H1 (cell line): ENCODE measurements around the gene OR9A2. TPM values are rescaled to one million over a fixed set of nuclear protein-coding genes. Genes with fewer than 3 reads are reported as not detected.

Source experiments
- CTCF ChIA-PET: fragments of 300-600 bp; sonication (Branson Sonifier 250); formaldehyde crosslinking; loops from one replicate; lab custom pipeline; 2021; ENCODE audit not compliant: partially characterized antibody; lab: Charles Lee
- POLR2A ChIA-PET: fragments of 300-600 bp; sonication (Branson Sonifier 250); formaldehyde crosslinking; loops from one replicate; lab custom pipeline; 2021; ENCODE audit warnings: inconsistent platforms; ENCODE audit not compliant: partially characterized antibody; lab: Charles Lee
- DNase-seq, 2 experiments: peaks; one replicate each; pipeline versions ENCODE4 v3.0.0 to v3.0.0-alpha.2; 2010 to 2022; ENCODE audit warnings: low spot score in 2 of 2, low read depth in 1 of 2, mixed read lengths in 1 of 2
- FAIRE-seq: peaks from 2 replicates; lab custom pipeline; 2011; peaks lifted over from hg19 to GRCh38; lab: Jason Lieb, UNC
- H2AFZ ChIP-seq: 2 replicates; pipeline ENCODE4 v1.8.1; 2012; ENCODE audit warnings: low read length, inconsistent platforms
- H2AK5ac ChIP-seq: 2 replicates; pipeline ENCODE4 v1.6.1; 2013; ENCODE audit warnings: low read depth, low read length
- H2BK120ac ChIP-seq: replicated peaks from 2 replicates; pipeline ENCODE3; 2013; ENCODE audit warnings: low read depth, low read length, inconsistent platforms
- H2BK12ac ChIP-seq: 2 replicates; pipeline ENCODE4 v1.6.1; 2013; ENCODE audit warnings: low read depth, low read length
- H2BK15ac ChIP-seq: 2 replicates; pipeline ENCODE4 v1.6.1; 2013; ENCODE audit warnings: low read length
- H2BK20ac ChIP-seq: 2 replicates; pipeline ENCODE4 v1.6.1; 2013; ENCODE audit warnings: low read length
- H2BK5ac ChIP-seq: 2 replicates; pipeline ENCODE4 v1.6.1; 2013; ENCODE audit warnings: low read depth, low read length
- H3K14ac ChIP-seq: 2 replicates; pipeline ENCODE4 v1.6.1; 2013; ENCODE audit warnings: inconsistent platforms; ENCODE audit not compliant: insufficient read length
- H3K18ac ChIP-seq: 2 replicates; pipeline ENCODE4 v1.6.1; 2013; ENCODE audit warnings: low read length; ENCODE audit errors: extremely low read depth
- H3K23ac ChIP-seq: 2 replicates; pipeline ENCODE4 v1.6.1; 2013; ENCODE audit warnings: inconsistent platforms; ENCODE audit not compliant: insufficient read length
- H3K23me2 ChIP-seq: 2 replicates; pipeline ENCODE4 v1.6.1; 2013; ENCODE audit warnings: low read depth, low read length
- H3K27ac ChIP-seq: 2 replicates; pipeline ENCODE4 v1.6.1; 2011; ENCODE audit warnings: low read depth, low read length, inconsistent platforms
- H3K27me3 ChIP-seq, 4 experiments: replicated peaks in 1 of 4; 1 replicate in 1 of 4; 2 replicates in 3 of 4; pipeline versions ENCODE4 v1.6.1 to v1.8.1; 2011 to 2013; ENCODE audit warnings: low read length in 3 of 4, mild to moderate bottlenecking in 3 of 4, inconsistent platforms in 2 of 4, mixed read lengths in 2 of 4, moderate library complexity in 1 of 4; ENCODE audit not compliant: control insufficient read depth in 3 of 4, insufficient read depth in 3 of 4; ENCODE audit errors: extremely low read depth in 1 of 4
- H3K36me3 ChIP-seq, 4 experiments: 2 replicates each; pipeline versions ENCODE4 v1.6.1 to v1.8.1; 2011 to 2013; ENCODE audit warnings: mild to moderate bottlenecking in 4 of 4, low read length in 3 of 4, moderate library complexity in 2 of 4, control low read depth in 1 of 4, inconsistent platforms in 1 of 4; ENCODE audit not compliant: insufficient read depth in 4 of 4, control insufficient read depth in 2 of 4
- H3K4ac ChIP-seq: replicated peaks from 2 replicates; pipeline ENCODE3; 2013; ENCODE audit warnings: low read length, low read depth, mixed read lengths, inconsistent platforms; ENCODE audit not compliant: insufficient read length
- H3K4me1 ChIP-seq, 4 experiments: replicated peaks in 1 of 4; 1 replicate in 1 of 4; 2 replicates in 3 of 4; pipeline versions ENCODE4 v1.6.1 to v1.8.1; 2011 to 2013; ENCODE audit warnings: low read length in 3 of 4, inconsistent platforms in 2 of 4, mixed read lengths in 1 of 4; ENCODE audit not compliant: insufficient read depth in 4 of 4, control insufficient read depth in 3 of 4
- H3K4me2 ChIP-seq, 2 experiments: 2 replicates each; pipeline versions ENCODE4 v1.6.1 to v1.8.1; 2011 to 2013; ENCODE audit warnings: low read depth in 2 of 2, low read length in 2 of 2, control low read depth in 1 of 2, inconsistent platforms in 1 of 2, mild to moderate bottlenecking in 1 of 2; ENCODE audit not compliant: insufficient read depth in 1 of 2
- H3K4me3 ChIP-seq, 4 experiments: fragments of 200-600, 300-600 bp in 1 of 4; sonication (generic), shearing (Covaris generic), sonication (Bioruptor Twin) in 1 of 4; 2 replicates each; pipeline versions ENCODE4 v1.5.1 to v1.8.1; 2011 to 2016; ENCODE audit warnings: low read length in 4 of 4, low read depth in 3 of 4, control low read depth in 2 of 4, inconsistent platforms in 2 of 4, mild to moderate bottlenecking in 2 of 4, mixed read lengths in 1 of 4, moderate library complexity in 1 of 4; ENCODE audit not compliant: insufficient read depth in 2 of 4; ENCODE audit errors: extremely low read depth in 1 of 4
- H3K56ac ChIP-seq: replicated peaks from 2 replicates; pipeline ENCODE3; 2013; ENCODE audit warnings: low read depth, mild to moderate bottlenecking, mixed read lengths, low read length, inconsistent platforms; ENCODE audit not compliant: insufficient read length
- H3K79me1 ChIP-seq: 2 replicates; pipeline ENCODE4 v1.6.1; 2013; ENCODE audit warnings: low read depth, low read length, control low read depth
- H3K79me2 ChIP-seq, 2 experiments: 2 replicates each; pipeline versions ENCODE4 v1.6.1 to v1.8.1; 2012 to 2013; ENCODE audit warnings: low read length in 2 of 2, mild to moderate bottlenecking in 2 of 2, inconsistent platforms in 1 of 2; ENCODE audit not compliant: insufficient read depth in 2 of 2, control insufficient read depth in 1 of 2
- H3K9ac ChIP-seq, 4 experiments: replicated peaks in 1 of 4; 1 replicate in 1 of 4; 2 replicates in 3 of 4; pipeline versions ENCODE4 v1.6.1 to v1.8.1; 2011 to 2013; ENCODE audit warnings: low read depth in 3 of 4, low read length in 3 of 4, control low read depth in 2 of 4, mild to moderate bottlenecking in 2 of 4, moderate library complexity in 2 of 4, inconsistent platforms in 1 of 4; ENCODE audit errors: extremely low read depth in 1 of 4
- H3K9me3 ChIP-seq, 2 experiments: 2 replicates each; pipeline versions ENCODE4 v1.6.1 to v1.8.1; 2012 to 2013; ENCODE audit warnings: mild to moderate bottlenecking in 2 of 2, moderate library complexity in 2 of 2, control low read depth in 1 of 2, inconsistent platforms in 1 of 2, low read depth in 1 of 2, low read length in 1 of 2, mixed read lengths in 1 of 2; ENCODE audit not compliant: insufficient read depth in 2 of 2
- H4K20me1 ChIP-seq, 2 experiments: replicated peaks in 1 of 2; 2 replicates each; pipeline versions ENCODE3 to v1.8.1; 2011 to 2013; ENCODE audit warnings: inconsistent platforms in 2 of 2, low read length in 2 of 2, mild to moderate bottlenecking in 1 of 2; ENCODE audit not compliant: insufficient read depth in 2 of 2, control insufficient read depth in 1 of 2
- H4K5ac ChIP-seq: 2 replicates; pipeline ENCODE4 v1.6.1; 2013; ENCODE audit warnings: low read length, low read depth, mixed read lengths, inconsistent platforms; ENCODE audit not compliant: insufficient read length
- H4K8ac ChIP-seq: 2 replicates; pipeline ENCODE4 v1.8.0; 2013; ENCODE audit warnings: mild to moderate bottlenecking, moderate library complexity, low read length, inconsistent platforms; ENCODE audit not compliant: insufficient read depth; ENCODE audit errors: extremely low read depth
- H4K91ac ChIP-seq: replicated peaks from 2 replicates; pipeline ENCODE3; 2013; ENCODE audit warnings: low read length, mixed read lengths, inconsistent platforms; ENCODE audit not compliant: insufficient read length
- ASH2L ChIP-seq: fragments of 200-600, 300-600 bp; sonication (generic); IDR thresholded peaks from one replicate; pipeline ENCODE4 v1.7.1; 2017; ENCODE audit warnings: low read length
- CHD1 ChIP-seq: IDR thresholded peaks from 2 replicates; pipeline ENCODE4 v1.6.1; 2012; ENCODE audit warnings: low read depth, low read length, improper control_type of control experiment
- GABPA ChIP-seq: IDR thresholded peaks from 2 replicates; pipeline ENCODE4 v1.6.1; 2011; ENCODE audit warnings: mild to moderate bottlenecking, low read length, moderate library complexity, borderline replicate concordance; ENCODE audit not compliant: insufficient read depth
- JUND ChIP-seq: IDR thresholded peaks from 2 replicates; pipeline ENCODE4 v1.6.1; 2011; ENCODE audit warnings: mild to moderate bottlenecking, improper control_type of control experiment, low read length
- KDM5A ChIP-seq: fragments of 200-600 bp; IDR thresholded peaks from 2 replicates; pipeline ENCODE4 v1.7.1; 2012; ENCODE audit warnings: mild to moderate bottlenecking, low read length, inconsistent platforms, mixed read lengths
- MAFK ChIP-seq: IDR thresholded peaks from 2 replicates; pipeline ENCODE4 v1.6.1; 2012; ENCODE audit warnings: low read depth, mild to moderate bottlenecking, improper control_type of control experiment, low read length
- MAX ChIP-seq: IDR thresholded peaks from 2 replicates; pipeline ENCODE4 v1.6.1; 2012; ENCODE audit warnings: inconsistent platforms
- RAD21 ChIP-seq, 2 experiments: IDR thresholded peaks in 1 of 2; conservative IDR thresholded peaks in 1 of 2; 2 replicates each; pipeline ENCODE4 v1.6.1; 2011; ENCODE audit warnings: low read depth in 2 of 2, low read length in 2 of 2, improper control_type of control experiment in 1 of 2, inconsistent platforms in 1 of 2, mild to moderate bottlenecking in 1 of 2, moderate library complexity in 1 of 2
- TAF1 ChIP-seq: IDR thresholded peaks from 2 replicates; pipeline ENCODE4 v1.6.1; 2011; ENCODE audit warnings: mild to moderate bottlenecking, low read depth, low read length
- TAF7 ChIP-seq: optimal IDR thresholded peaks from 2 replicates; pipeline ENCODE3; 2011; ENCODE audit warnings: low read depth, mild to moderate bottlenecking, inconsistent platforms, low read length, moderate library complexity, borderline replicate concordance
- YY1 ChIP-seq: IDR thresholded peaks from 2 replicates; pipeline ENCODE4 v1.6.1; 2011; ENCODE audit warnings: low read depth, mild to moderate bottlenecking, low read length
- WGBS, 2 experiments: shearing (Covaris generic) in 1 of 2; methylation state at CpG; one replicate each; pipeline versions ENCODE4 v1.1.6 to v1.1.7; 2013 to 2015; ENCODE audit warnings: low lambda C conversion rate in 2 of 2, mixed read lengths in 2 of 2, inconsistent platforms in 1 of 2, low coverage in 1 of 2, missing lambda C conversion rate in 1 of 2; ENCODE audit not compliant: insufficient replicate concordance in 2 of 2, insufficient coverage in 1 of 2, insufficient read length in 1 of 2; ENCODE audit errors: extremely low coverage in 1 of 2, missing lambda C conversion rate in 1 of 2; 5-methylcytosine and 5-hydroxymethylcytosine counted together
- polyA plus RNA-seq, 7 experiments: library from polyadenylated mRNA; depleted of rRNA in 3 of 7; stranded (reverse) in 5 of 7; unstranded in 2 of 7; fragments of >200 nt in 5 of 7; fragments of 200-250 nt in 2 of 7; gene quantifications; 1 replicate in 5 of 7; 2 replicates in 1 of 7; 4 replicates in 1 of 7; pipeline versions ENCODE4 v1.2.1 to v1.2.3, GENCODE V29; 2011 to 2013; ENCODE audit warnings: missing spikeins in 2 of 7, mixed read lengths in 2 of 7
- total RNA-seq: library from RNA; stranded (reverse); fragmentation: NEBNext Ultra II Directional; extraction: Animal tissue kit (Norgen Biotek cat#: 25700); gene quantifications from 2 replicates; pipeline ENCODE4 v1.2.1, GENCODE V29; 2021

OR9A2 gene
- total and polyA plus RNA-seq, 2 of the 8 experiments (the other 6 are each of a cell fraction or from before 2014, with no cell fraction given), result not detected

GRCh38 chr7:143054621-143055020, 27.7 kb upstream of the OR9A2 start:
- Histone ChIP-seq H3K79me2 (no peaks in the 10 kb centered on the region), H3K27me3 (no peaks in the 10 kb centered on the region), H3K9me3 (no peaks in the 10 kb centered on the region), H3K4me3 (no peak overlapping the region), H2BK15ac (no peak overlapping the region), H3K23me2 (no peaks in the 10 kb centered on the region), H3K56ac (no peak overlapping the region), H3K36me3 (no peaks in the 10 kb centered on the region), H3K79me1 (no peaks in the 10 kb centered on the region), H4K91ac (no peak overlapping the region), H4K20me1 (no peaks in the 10 kb centered on the region), H3K4ac (no peak overlapping the region), H4K8ac (no peak overlapping the region), H3K18ac (no peak overlapping the region), H3K4me2 (no peak overlapping the region), H3K14ac (no peak overlapping the region), H2BK120ac (no peak overlapping the region), H2AFZ (no peak overlapping the region), H3K4me1 (no peaks in the 10 kb centered on the region), H3K9ac (no peak overlapping the region), H2BK12ac (no peak overlapping the region), H4K5ac (no peak overlapping the region), H2AK5ac (no peak overlapping the region), H2BK5ac (no peak overlapping the region), H2BK20ac (no peak overlapping the region), H3K27ac (no peak overlapping the region), H3K23ac (no peak overlapping the region)
- ChIA-PET POLR2A (no interaction called here), CTCF (interaction anchor here (1.1 to 1.3 kb wide), 3 partner anchors 10 to 160 kb away, joined by 3 to 4 read pairs (median 3); no protein-coding TSS in a partner anchor)
- WGBS, 2 experiments, result 79% methylated on average over 3 of the region's 3 CpGs; no CpG with 5 or more reads in 1 of the 2 experiments
- TF ChIP-seq TAF7 (no peak), TAF1 (no peak), MAX (no peak), CHD1 (no peak), KDM5A (no peak), RAD21 (IDR thresholded peaks at IDR 0.05 in 1 of 2, conservative IDR thresholded peaks at IDR 0.05 in 1 of 2; ENCODE audit: low read depth in 2 of 2, low read length in 2 of 2) (no peak), YY1 (no peak), ASH2L (no peak), JUND (no peak), MAFK (no peak), GABPA (no peak)
- no peak for DNase-seq
- FAIRE-seq, result no peak
